Measurements from ENCODE around the gene FBXL17. TPM values are rescaled to one million over a fixed set of nuclear protein-coding genes. Genes with fewer than 3 reads are reported as not detected.

FBXL17 gene
- total and polyA plus RNA-seq, 2 donors (not counting 1 experiment from before 2014, with no cell fraction given), result 7.3 to 40.3 TPM

GRCh38 chr5:108084105-108084504 lies 297.8 kb downstream of the FBXL17 start:
- H3K9ac ChIP-seq (ENCODE audit: low read length), result no peak overlapping the region
- no peaks in the 10 kb centered on the region for H3K4me1 ChIP-seq (ENCODE audit: control insufficient read depth in 2 of 2, insufficient read depth in 2 of 2, low read length in 2 of 2)
- intact Hi-C loops (cut with micrococcal nuclease), result no loop called here
- 95% methylated on average over 5 of the region's 7 CpGs for WGBS (ENCODE audit: insufficient coverage)
- H3K27me3 ChIP-seq (replicated peaks in 1 of 4; ENCODE audit: control extremely low read depth in 1 of 4, control insufficient read depth in 3 of 4, insufficient read depth in 4 of 4, low read length in 3 of 4), result no peaks in the 10 kb centered on the region
- H3K27ac ChIP-seq (ENCODE audit: low read length in 2 of 2), result no peak overlapping the region
- H2AFZ ChIP-seq (ENCODE audit: insufficient read depth, low read depth, low read length, poor library complexity, severe bottlenecking), result no peak overlapping the region
- ChIA-PET POLR2A (no interaction called here), CTCF (no interaction called here)
- H3K27ac Mint-ChIP-seq, result no peak overlapping the region
- TF ChIP-seq EZH2 (IDR thresholded peaks at IDR 0.05; ENCODE audit: borderline replicate concordance, insufficient read depth, low read depth, low read length, poor library complexity, severe bottlenecking), result no peak
- TF ChIP-seq, protein P1, sequence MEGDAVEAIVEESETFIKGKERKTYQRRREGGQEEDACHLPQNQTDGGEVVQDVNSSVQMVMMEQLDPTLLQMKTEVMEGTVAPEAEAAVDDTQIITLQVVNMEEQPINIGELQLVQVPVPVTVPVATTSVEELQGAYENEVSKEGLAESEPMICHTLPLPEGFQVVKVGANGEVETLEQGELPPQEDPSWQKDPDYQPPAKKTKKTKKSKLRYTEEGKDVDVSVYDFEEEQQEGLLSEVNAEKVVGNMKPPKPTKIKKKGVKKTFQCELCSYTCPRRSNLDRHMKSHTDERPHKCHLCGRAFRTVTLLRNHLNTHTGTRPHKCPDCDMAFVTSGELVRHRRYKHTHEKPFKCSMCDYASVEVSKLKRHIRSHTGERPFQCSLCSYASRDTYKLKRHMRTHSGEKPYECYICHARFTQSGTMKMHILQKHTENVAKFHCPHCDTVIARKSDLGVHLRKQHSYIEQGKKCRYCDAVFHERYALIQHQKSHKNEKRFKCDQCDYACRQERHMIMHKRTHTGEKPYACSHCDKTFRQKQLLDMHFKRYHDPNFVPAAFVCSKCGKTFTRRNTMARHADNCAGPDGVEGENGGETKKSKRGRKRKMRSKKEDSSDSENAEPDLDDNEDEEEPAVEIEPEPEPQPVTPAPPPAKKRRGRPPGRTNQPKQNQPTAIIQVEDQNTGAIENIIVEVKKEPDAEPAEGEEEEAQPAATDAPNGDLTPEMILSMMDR (IDR thresholded peaks at IDR 0.05), result no peak
- no peaks in the 10 kb centered on the region for H3K27me3 Mint-ChIP-seq
- ATAC-seq (ENCODE audit: low read depth), result no peak
- H3K4me3 Mint-ChIP-seq, result no peak overlapping the region
- DNase-seq, result no peak
- H3K9me3 ChIP-seq (ENCODE audit: control extremely low read depth in 1 of 3, control insufficient read depth in 2 of 3, insufficient read depth in 1 of 3, low read length in 2 of 3), result no peaks in the 10 kb centered on the region
- no peaks in the 10 kb centered on the region for H3K4me1 Mint-ChIP-seq
- no peaks in the 10 kb centered on the region for H3K79me2 ChIP-seq (ENCODE audit: control insufficient read depth, insufficient read depth, low read length)
- H3K4me2 ChIP-seq (replicated peaks; ENCODE audit: low read depth, low read length, poor library complexity, severe bottlenecking), result no peak overlapping the region
- no peak overlapping the region for H3K4me3 ChIP-seq (ENCODE audit: control extremely low read depth in 1 of 5, extremely low read depth in 1 of 5, insufficient read depth in 1 of 5, low read depth in 2 of 5, low read length in 4 of 5)
- H3K36me3 ChIP-seq (replicated peaks in 1 of 2; ENCODE audit: control extremely low read depth in 1 of 2, control insufficient read depth in 1 of 2, extremely low read depth in 1 of 2, insufficient read depth in 2 of 2, low read length in 1 of 2), result no peaks in the 10 kb centered on the region
- H3K9me3 Mint-ChIP-seq (ENCODE audit: insufficient read depth), result no peaks in the 10 kb centered on the region
- no peaks in the 10 kb centered on the region for H4K20me1 ChIP-seq (ENCODE audit: control insufficient read depth, insufficient read depth, low read length, poor library complexity, severe bottlenecking)

DNA sequence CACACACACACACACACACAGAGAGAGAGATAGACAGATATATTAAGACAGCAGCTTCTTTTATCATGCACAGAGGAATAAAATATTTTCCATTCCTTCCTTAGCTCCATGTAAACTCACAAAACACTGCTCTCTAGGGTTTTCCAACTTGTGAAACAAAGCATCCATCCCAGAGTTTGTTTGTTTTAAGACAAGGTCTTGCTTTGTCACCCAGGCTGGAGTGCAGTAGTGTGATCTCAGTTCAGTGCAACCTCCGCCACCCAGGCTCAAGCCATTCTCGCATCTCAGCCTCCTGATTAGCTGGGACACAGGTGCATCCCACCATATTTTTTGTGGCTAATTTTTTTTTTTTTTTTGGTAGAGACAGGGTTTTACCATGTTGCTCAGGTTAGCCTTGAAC lies 298.7 kb downstream of the FBXL17 start:
- CTCF ChIA-PET, result no interaction called here
- H3K9me3 ChIP-seq (ENCODE audit: control extremely low read depth in 1 of 3, control insufficient read depth in 2 of 3, insufficient read depth in 1 of 3, low read length in 2 of 3), result no peaks in the 10 kb centered on the region
- no peaks in the 10 kb centered on the region for H4K20me1 ChIP-seq (ENCODE audit: control insufficient read depth, insufficient read depth, low read length, poor library complexity, severe bottlenecking)
- H3K27me3 ChIP-seq (replicated peaks in 1 of 4; ENCODE audit: control extremely low read depth in 1 of 4, control insufficient read depth in 3 of 4, insufficient read depth in 4 of 4, low read length in 3 of 4), result no peaks in the 10 kb centered on the region
- H3K9ac ChIP-seq (ENCODE audit: low read length), result no peak overlapping the region
- no peak overlapping the region for H3K4me3 ChIP-seq (ENCODE audit: control extremely low read depth in 1 of 5, extremely low read depth in 1 of 5, insufficient read depth in 1 of 5, low read depth in 2 of 5, low read length in 4 of 5)
- Mint-ChIP-seq H3K4me1 (no peaks in the 10 kb centered on the region), H3K27me3 (no peaks in the 10 kb centered on the region), H3K9me3 (ENCODE audit: insufficient read depth) (no peaks in the 10 kb centered on the region), H3K27ac (no peak overlapping the region), H3K4me3 (no peak overlapping the region)
- ATAC-seq (ENCODE audit: low read depth) (no peak), DNase-seq (no peak)
- TF ChIP-seq, protein P1 (IDR thresholded peaks at IDR 0.05), result no peak
- TF ChIP-seq EZH2 (IDR thresholded peaks at IDR 0.05; ENCODE audit: borderline replicate concordance, insufficient read depth, low read depth, low read length, poor library complexity, severe bottlenecking), result no peak
- H3K4me1 ChIP-seq (ENCODE audit: control insufficient read depth in 2 of 2, insufficient read depth in 2 of 2, low read length in 2 of 2), result no peaks in the 10 kb centered on the region
- H2AFZ ChIP-seq (ENCODE audit: insufficient read depth, low read depth, low read length, poor library complexity, severe bottlenecking), result no peak overlapping the region
- no peaks in the 10 kb centered on the region for H3K79me2 ChIP-seq (ENCODE audit: control insufficient read depth, insufficient read depth, low read length)
- no peaks in the 10 kb centered on the region for H3K36me3 ChIP-seq (replicated peaks in 1 of 2; ENCODE audit: control extremely low read depth in 1 of 2, control insufficient read depth in 1 of 2, extremely low read depth in 1 of 2, insufficient read depth in 2 of 2, low read length in 1 of 2)
- H3K4me2 ChIP-seq (replicated peaks; ENCODE audit: low read depth, low read length, poor library complexity, severe bottlenecking), result no peak overlapping the region
- intact Hi-C loops (cut with micrococcal nuclease), result no loop called here
- POLR2A ChIA-PET, result no interaction called here
- no CpG with 5 or more reads among the region's 2 CpGs for WGBS (ENCODE audit: insufficient coverage)
- no peak overlapping the region for H3K27ac ChIP-seq (ENCODE audit: low read length in 2 of 2)
